Fibroblast of mammary gland (primary cell): Measurements from ENCODE around the gene PTPRN2.

Experiments
- DNase-seq: peaks from one replicate; pipeline ENCODE4 v3.0.0-alpha.2; 2010; ENCODE audit warnings: low read depth
- H3K4me3 ChIP-seq: 2 replicates; pipeline ENCODE4 v1.5.1; 2011; ENCODE audit warnings: low read depth, mild to moderate bottlenecking, low read length, moderate library complexity; ENCODE audit not compliant: control insufficient read depth
- CTCF ChIP-seq: conservative IDR thresholded peaks from 2 replicates; pipeline ENCODE4 v1.5.1; 2011; ENCODE audit warnings: low read depth, low read length, inconsistent platforms; ENCODE audit not compliant: control insufficient read depth, insufficient read depth

PTPRN2 gene

GRCh38 chr7:157867685-157868305, 719.8 kb downstream of the PTPRN2 start:
- no peak for TF ChIP-seq CTCF
- no peak for DNase-seq
- H3K4me3 ChIP-seq: no peak overlapping the region

GRCh38 chr7:157866336-157866924, 721.2 kb downstream of the PTPRN2 start:
- H3K4me3 ChIP-seq: no peak overlapping the region
- no peak for DNase-seq
- TF ChIP-seq CTCF: no peak

GRCh38 chr7:157865351-157866165, 722.1 kb downstream of the PTPRN2 start:
- no peak overlapping the region for H3K4me3 ChIP-seq
- TF ChIP-seq CTCF: no peak
- DNase-seq: no peak

GRCh38 chr7:157864911-157865310, 722.7 kb downstream of the PTPRN2 start:
- no peak overlapping the region for H3K4me3 ChIP-seq
- no peak for DNase-seq
- TF ChIP-seq CTCF: no peak

GRCh38 chr7:157863906-157864810, 723.5 kb downstream of the PTPRN2 start:
- no peak for DNase-seq
- no peak overlapping the region for H3K4me3 ChIP-seq
- TF ChIP-seq CTCF: no peak

GRCh38 chr7:157863176-157863575, 724.4 kb downstream of the PTPRN2 start:
- DNase-seq: no peak
- no peak for TF ChIP-seq CTCF
- H3K4me3 ChIP-seq: no peak overlapping the region
